Measurements from ENCODE around the gene BCAS1.

Gene BCAS1

GRCh38 chr20:53895385-53895755 lies 175.0 kb downstream of the BCAS1 start:
- FAIRE-seq (no peak), DNase-seq (ENCODE audit: low spot score) (no peak)

- no peak for FAIRE-seq
Measured at GRCh38 chr20:53894707-53895384, 175.5 kb downstream of the BCAS1 start.

More at GRCh38 chr20:53894707-53895384, 175.5 kb downstream of the BCAS1 start:
- DNase-seq (ENCODE audit: low spot score) = no peak

Data from RCC 7860 (cell line).